ENCODE results near the gene VIP.

Gene VIP

GRCh38 chr6:152769159-152769558, 18.6 kb downstream of the VIP start:
- no peaks in the 10 kb centered on the region for H3K27me3 Mint-ChIP-seq (ENCODE audit: low read depth, poor library complexity)
- H3K27ac Mint-ChIP-seq = no peak overlapping the region
- H3K36me3 Mint-ChIP-seq (ENCODE audit: low read depth) = no peaks in the 10 kb centered on the region
- no peaks in the 10 kb centered on the region for H3K9me3 Mint-ChIP-seq
- H3K4me3 Mint-ChIP-seq = no peak overlapping the region
- no peak for TF ChIP-seq CTCF (IDR thresholded peaks at IDR 0.05)
- no peak for DNase-seq
- H3K4me1 Mint-ChIP-seq = no peaks in the 10 kb centered on the region

GRCh38 chr6:152769993-152770392, 19.4 kb downstream of the VIP start:
- Mint-ChIP-seq H3K27ac (no peak overlapping the region), H3K9me3 (no peaks in the 10 kb centered on the region)

GRCh38 chr6:152771061-152771687, 20.6 kb downstream of the VIP start:
- H3K4me3 Mint-ChIP-seq = no peak overlapping the region

More at GRCh38 chr6:152769993-152770392, 19.4 kb downstream of the VIP start:
- no peaks in the 10 kb centered on the region for H3K27me3 Mint-ChIP-seq (ENCODE audit: low read depth, poor library complexity)
- no peak overlapping the region for H3K4me3 Mint-ChIP-seq
- TF ChIP-seq CTCF (IDR thresholded peaks at IDR 0.05) = no peak
- DNase-seq = no peak
- H3K36me3 Mint-ChIP-seq (ENCODE audit: low read depth) = no peaks in the 10 kb centered on the region
- no peaks in the 10 kb centered on the region for H3K4me1 Mint-ChIP-seq

GRCh38 chr6:152775428-152775827, 24.8 kb downstream of the VIP start:
- no peak for TF ChIP-seq CTCF (IDR thresholded peaks at IDR 0.05)
- no peaks in the 10 kb centered on the region for H3K9me3 Mint-ChIP-seq
- no peaks in the 10 kb centered on the region for H3K36me3 Mint-ChIP-seq (ENCODE audit: low read depth)
- no peak for DNase-seq
- no peak overlapping the region for H3K4me3 Mint-ChIP-seq
- H3K27ac Mint-ChIP-seq = no peak overlapping the region
- peaks cover 7% of the 10 kb centered on the region for H3K4me1 Mint-ChIP-seq
- no peaks in the 10 kb centered on the region for H3K27me3 Mint-ChIP-seq (ENCODE audit: low read depth, poor library complexity)

More at GRCh38 chr6:152771061-152771687, 20.6 kb downstream of the VIP start:
- no peak overlapping the region for H3K27ac Mint-ChIP-seq
- H3K27me3 Mint-ChIP-seq (ENCODE audit: low read depth, poor library complexity) = no peaks in the 10 kb centered on the region
- TF ChIP-seq CTCF (IDR thresholded peaks at IDR 0.05) = no peak
- peaks cover 7% of the 10 kb centered on the region for H3K4me1 Mint-ChIP-seq
- no peaks in the 10 kb centered on the region for H3K9me3 Mint-ChIP-seq
- H3K36me3 Mint-ChIP-seq (ENCODE audit: low read depth) = no peaks in the 10 kb centered on the region
- no peak for DNase-seq

- Mint-ChIP-seq H3K27ac (no peak overlapping the region), H3K36me3 (ENCODE audit: low read depth) (no peaks in the 10 kb centered on the region), H3K4me1 (peaks cover 7% of the 10 kb centered on the region), H3K27me3 (ENCODE audit: low read depth, poor library complexity) (no peaks in the 10 kb centered on the region), H3K4me3 (no peak overlapping the region), H3K9me3 (no peaks in the 10 kb centered on the region)
- no peak for TF ChIP-seq CTCF (IDR thresholded peaks at IDR 0.05)
- DNase-seq = no peak
Measured at GRCh38 chr6:152776833-152777232, 26.2 kb downstream of the VIP start.

- no peaks in the 10 kb centered on the region for H3K4me1 Mint-ChIP-seq
- no peaks in the 10 kb centered on the region for H3K9me3 Mint-ChIP-seq
- H3K4me3 Mint-ChIP-seq = no peak overlapping the region
- H3K36me3 Mint-ChIP-seq (ENCODE audit: low read depth) = no peaks in the 10 kb centered on the region
- H3K27me3 Mint-ChIP-seq (ENCODE audit: low read depth, poor library complexity) = peaks cover 4% of the 10 kb centered on the region
- H3K27ac Mint-ChIP-seq = no peak overlapping the region
- no peak for TF ChIP-seq CTCF (IDR thresholded peaks at IDR 0.05)
- no peak for DNase-seq
Measured at GRCh38 chr6:152783217-152783878, 32.8 kb downstream of the VIP start.

Measured in nephron progenitor cell (in vitro differentiated cells).